Umbilical cord (tissue), 2 donors: ENCODE results near the gene CGB8. TPM values are rescaled to one million over a fixed set of nuclear protein-coding genes. Genes with fewer than 3 reads are reported as not detected.
A peak's percentile ranks its signal among the peaks of the same experiment; 100 is the strongest.
"Not testable (repeated sequence)": the region's sequence is repeated elsewhere in the genome, so short reads cannot be mapped to it uniquely, and the experiment has no call there.

Source experiments
- DNase-seq: peaks from one replicate; pipeline ENCODE4 v3.0.0-alpha.2; 2015; ENCODE audit warnings: low spot score
- total RNA-seq: library from RNA; depleted of rRNA; stranded (reverse); fragments of >200 nt; gene quantifications from one replicate; pipeline ENCODE4 v1.2.3, GENCODE V29; 2014; ENCODE audit warnings: low replicate concordance; ENCODE audit not compliant: insufficient read depth

The CGB8 gene
- total RNA-seq, 1 donor from 2014 or later, result not detected

DNA sequence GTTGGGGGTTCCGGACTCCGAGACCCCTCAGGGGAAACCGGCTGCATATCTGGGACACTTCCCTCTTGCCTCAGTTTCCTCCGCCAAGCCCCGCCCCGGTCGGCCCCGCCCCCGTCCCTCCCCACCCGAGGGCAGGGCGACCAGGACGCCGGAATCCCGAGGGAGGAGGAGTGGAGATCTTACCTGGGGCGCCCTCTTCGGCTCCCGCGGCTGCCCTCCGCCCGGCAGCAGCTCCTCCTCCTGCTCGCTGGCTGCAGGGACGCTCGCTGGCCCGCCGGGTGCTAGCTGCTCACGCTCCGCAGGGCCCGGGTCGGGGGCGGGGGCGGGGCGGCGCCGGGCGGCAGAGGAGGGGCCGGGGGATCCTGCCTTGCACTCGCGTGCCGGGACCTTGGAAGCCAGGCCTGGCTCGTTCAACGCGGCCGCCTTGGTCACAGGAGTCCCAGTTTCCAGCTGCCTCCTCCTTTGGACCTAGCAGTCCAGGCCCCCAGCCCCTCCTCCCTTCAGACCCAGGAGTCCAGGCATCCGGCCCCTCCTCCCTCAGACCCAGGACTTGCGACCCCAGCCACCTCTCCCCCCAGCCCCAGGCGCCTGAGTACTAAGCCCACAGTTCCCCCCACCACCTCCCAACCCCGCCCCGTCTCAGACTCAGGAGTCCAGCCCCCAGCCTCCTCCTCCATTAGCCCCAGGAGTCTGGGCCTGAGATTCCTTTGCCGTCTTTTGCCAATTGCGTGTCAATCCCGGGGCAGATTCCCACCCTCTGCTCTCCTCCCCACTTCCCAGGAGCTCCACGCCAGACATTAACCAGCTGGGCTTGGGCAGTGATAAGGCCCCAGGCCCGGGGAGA is 16.1 kb upstream of the CGB8 start, which contains the start of gene NTF4:
NTF4 (minus strand) TSS at position 51 of the 844 bp plus-strand sequence. CDS start 2,821 bp downstream, outside the sequence.
- peak; percentile 64 for DNase-seq

DNA sequence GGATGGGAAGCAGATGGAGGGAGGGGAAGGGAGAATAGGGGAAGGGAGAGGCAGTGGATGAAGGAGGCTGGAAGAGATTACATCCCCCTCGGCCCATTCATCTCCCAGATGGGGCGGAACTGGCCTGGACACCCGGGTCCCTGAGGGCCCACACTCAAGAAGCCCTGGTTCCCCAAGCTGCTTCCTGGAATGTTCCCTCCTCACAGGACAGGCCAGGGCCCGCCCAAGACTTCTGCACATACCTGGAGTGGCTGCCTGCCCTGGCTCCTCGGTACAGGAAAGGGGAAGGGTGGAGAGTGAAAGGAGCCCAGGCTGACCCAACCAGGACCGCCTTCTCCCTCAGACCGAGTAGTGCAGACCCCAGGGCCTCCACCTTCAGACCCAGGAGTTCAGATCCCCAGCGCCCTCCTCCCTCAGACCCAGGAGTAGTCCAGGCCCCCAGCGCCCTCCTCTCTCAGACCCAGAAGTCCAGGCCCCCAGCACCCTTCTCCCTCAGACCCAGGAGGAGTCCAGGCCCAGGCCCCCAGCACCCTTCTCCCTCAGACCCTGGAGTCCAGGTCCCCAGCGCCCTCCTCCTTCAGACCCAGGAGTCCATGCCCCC is 15.2 kb upstream of the CGB8 start:
- peak; percentile 61 for DNase-seq

DNA sequence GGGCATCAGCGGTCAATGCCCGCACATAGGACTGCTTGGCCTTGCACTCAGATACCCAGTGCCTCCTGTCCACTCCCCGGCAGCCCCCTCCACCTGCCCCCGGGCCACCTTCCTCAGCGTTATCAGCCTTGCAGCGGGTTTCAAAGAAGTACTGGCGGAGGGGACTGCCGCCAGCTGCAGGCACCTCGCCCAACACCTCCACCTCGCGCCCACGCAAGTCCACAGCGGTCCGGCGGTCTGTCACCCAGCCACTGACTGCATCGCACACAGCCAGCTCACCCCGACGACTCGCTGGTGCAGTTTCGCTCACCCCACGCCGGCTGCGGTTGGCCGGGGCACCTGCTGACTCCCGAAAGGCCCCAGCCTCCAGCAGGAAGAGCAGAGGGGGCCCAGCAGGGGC is 12.5 kb upstream of the CGB8 start:
- DNase-seq, result no peak

DNA sequence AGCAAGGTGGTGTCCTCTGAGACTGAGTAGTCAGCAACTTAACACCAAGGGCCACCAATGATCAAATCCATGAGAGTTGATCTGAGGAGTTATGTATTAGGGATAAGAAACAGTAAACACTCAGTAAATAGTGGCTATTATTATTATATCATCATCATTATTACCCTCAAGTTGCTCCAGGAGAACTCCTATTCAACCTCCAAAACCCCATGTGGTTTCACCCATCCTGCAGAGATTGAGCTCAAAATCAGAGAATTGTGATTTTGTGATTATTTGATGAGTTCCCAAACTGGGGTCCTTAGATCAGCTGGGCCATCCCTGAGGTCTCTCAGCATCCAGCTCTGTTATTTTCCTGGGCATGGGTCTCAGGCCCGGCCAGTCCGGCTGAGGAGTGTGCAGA is 12.1 kb upstream of the CGB8 start:
- DNase-seq, result no peak

DNA sequence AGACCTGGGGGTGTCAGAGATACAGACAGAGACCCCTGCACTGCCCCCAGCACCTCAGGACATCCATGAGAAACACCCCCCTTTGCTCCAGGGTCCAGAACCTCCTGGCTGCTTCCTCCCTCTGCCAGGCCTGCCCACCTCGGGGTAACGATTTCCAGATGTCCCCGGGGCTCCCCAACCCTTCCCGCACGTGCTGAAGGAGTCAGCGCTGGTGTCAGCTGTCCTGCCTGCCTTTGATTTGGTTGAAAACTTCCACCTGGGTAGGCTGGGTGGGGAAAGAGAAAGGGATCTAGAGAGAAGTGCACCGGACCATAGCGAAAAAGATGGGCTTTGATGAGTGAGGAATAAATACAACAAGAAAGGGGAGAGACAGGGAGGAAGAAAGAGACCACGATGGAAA is 10.1 kb upstream of the CGB8 start:
- no peak for DNase-seq

DNA sequence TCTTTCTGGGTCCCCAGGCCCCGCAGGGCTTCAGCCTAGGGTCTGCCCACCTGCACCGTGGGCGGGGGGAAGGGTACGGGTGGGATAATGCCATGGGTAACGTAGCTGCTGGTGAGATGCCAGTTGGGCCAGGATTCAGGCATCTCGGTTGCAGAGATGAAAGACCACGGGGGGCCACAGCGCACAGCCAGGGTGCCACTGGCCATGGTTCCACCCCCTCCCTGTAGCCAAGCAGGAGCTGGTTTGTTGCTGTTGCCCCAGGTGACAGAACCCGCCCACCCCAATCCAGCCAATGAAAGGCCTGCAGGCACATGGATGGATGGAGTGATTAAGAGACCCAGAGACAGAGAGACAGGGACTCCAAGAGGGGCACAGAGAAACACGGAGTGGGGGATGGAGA is 9.7 kb upstream of the CGB8 start:
- DNase-seq, result no peak

DNA sequence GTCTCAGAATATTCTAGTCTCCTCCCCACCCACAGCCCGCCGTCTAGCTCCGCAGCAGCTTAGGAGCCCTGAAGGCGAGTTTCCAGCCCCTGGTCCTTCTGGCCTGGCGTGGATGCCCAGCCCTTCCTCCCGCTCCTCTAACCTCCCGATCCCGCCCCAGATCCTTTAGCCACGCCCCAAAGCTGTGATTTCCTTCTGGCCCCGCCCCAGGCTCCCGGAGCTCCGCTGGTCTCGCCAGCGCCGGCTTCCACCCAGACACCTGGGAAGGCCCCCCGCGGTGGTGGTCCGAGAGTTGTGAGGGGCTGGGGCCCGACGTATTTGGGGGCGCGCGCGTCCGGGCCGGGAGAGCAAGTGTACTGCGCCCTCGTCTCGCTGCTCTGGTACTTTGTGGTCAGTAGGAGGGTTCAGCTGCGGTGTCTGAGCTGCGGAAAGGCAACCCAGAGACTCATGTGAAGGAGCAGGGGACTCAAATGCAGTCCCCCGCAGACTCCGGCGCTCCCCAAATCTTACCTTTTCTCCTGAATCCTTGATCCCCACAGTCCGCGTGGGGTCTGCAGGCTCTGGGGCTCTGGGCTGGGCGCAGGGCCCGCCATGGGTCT is 8.8 kb upstream of the CGB8 start, which contains the start of gene CGB7:
CGB7 (minus strand) TSS at position 114 of the 599 bp plus-strand sequence. CDS start 2,374 bp downstream, outside the sequence.
- DNase-seq, result peak; percentile 68

DNA sequence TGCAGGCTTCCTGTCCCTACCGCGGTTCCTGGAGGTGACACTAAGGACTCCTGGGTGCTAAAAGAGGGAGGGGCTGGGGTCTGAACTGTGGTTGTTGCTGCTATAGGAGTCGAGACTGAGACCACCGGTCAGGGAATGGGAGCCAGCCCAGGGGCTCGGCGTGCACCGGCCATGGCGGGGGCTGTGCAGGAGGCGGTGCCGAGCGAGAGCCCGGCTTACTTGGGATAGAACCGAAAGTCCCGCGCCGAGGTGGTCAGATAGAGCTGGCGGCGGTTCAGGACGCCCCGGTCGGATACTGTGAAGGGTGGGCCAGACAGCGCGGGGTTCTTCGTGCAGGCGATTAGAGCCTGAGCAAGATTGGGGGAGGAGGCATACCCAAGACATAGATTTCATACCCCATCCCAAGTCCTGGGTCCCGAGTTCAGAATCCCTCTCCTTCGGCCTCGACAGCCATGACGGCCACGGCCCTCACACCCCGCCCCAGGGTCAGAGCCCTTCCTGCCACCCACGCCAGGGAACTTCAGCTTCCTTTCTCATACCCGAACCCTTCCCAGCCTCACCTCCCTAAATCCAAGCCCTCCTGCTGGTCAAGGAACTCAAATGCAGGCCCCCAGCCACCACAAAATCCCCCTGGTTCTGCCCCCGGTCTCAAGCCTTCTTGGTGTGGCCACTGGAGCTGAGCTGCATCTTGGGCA is 8.1 kb upstream of the CGB8 start:
- DNase-seq, result not testable (repeated sequence)

DNA sequence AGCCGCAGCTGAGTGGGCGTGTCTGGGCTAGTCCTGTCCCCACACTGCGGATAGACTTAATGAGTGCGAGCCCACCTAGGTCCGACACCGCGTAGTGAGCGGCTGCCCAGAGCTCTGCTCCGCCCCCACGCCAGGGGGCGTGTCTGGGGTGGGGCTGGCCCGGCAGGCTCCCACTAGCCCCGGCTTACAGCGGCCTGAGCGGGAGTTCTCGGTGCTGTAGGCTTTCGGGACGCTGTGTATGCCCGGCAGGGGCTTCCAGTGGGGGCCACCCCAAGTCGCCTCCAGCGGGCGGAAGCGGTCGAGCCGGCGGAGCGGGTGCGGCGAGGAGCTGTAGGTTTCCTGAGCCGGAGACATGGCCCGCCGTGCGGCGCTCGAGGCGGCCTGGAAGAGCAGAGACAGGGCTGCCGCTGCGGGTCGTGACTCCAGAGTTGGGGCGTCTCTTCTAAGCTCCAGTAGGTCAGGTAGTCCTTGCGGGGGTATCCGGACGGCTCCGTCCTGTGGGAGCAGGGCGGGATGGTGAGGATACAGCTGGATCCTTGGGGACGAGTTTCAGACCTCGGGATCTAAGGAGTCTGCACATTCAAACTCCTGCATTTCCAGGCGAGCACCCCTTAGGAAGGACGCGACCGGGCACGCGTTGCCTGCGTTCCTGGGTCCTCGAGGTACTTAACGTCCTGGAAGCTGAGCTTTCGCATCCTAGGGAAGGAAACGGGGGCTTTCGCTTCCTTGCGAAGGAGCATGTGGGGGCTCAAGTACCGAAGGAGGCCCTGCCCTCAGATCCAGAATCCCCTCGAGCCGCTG is 7.4 kb upstream of the CGB8 start:
- DNase-seq, result peak; percentile 36

DNA sequence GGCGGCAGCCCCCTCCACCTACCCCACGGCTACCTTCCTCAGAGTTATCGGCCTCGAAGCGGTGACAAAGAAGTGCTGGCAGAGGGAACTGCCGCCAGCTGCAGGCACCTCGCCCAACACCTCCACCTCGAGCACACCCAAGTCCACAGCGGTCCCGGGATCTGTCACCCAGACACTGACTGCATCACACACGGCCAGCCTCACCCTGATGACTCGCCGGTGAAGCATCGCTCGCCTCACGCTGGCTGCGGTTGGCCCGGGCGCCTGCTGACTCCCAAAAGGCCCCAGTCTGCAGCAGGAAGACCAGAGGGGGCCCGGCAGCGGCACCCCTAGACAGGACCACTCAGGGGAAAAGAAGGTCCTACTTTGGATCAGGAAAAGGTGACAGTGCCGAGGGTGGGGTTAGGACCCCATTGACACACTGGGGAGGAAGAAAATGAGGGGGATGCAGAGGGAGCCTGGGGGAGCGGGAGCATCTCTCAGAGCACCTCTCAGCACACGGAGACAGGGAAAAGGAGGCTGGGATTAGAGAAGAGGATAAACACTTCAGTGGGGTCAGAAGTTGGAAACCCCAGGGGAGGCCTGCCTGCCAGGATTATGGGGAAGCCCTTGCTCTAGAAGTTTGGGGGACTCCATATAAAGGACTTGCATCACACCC is 1.6 kb upstream of the CGB8 start:
- DNase-seq, result not testable (repeated sequence)

DNA sequence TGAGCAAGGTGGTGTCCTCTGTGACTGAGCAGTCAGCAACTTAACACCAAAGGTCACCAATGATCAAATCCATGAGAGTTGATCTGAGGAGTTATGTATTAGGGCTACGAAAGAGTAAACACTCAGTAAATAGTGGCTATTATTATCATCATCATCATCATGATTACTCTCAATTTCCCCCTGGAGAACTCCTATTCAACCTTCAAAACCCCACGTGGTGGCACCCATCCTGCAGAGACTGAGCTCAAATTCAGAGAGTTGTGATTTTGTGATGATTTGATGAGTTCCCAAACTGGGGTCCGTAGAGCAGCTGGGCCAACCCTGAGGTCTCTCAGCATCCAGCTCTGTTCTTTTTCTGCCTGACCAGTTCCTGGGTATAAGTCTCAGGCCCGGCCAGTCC is 923 bp upstream of the CGB8 start:
- not testable (repeated sequence) for DNase-seq

DNA sequence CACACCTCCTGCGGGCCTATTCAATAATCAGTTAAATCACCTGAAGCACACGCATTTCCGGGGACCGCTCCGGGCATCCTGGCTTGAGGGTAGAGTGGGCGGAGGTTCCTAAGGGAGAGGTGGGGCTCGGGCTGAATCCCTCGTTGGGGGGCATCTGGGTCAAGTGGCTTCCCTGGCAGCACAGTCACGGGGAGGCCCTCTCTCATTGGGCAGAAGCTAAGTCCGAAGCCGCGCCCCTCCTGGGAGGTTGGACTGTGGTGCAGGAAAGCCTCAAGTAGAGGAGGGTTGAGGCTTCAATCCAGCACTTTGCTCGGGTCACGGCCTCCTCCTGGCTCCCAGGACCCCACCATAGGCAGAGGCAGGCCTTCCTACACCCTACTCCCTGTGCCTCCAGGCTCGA is 5.4 kb downstream of the CGB8 start, which contains the start of gene CGB5:
CGB5 (plus strand) TSS at position 301 of the 400 bp plus-strand sequence. CDS start 362 bp downstream, outside the sequence.
- DNase-seq, result not testable (repeated sequence)

DNA sequence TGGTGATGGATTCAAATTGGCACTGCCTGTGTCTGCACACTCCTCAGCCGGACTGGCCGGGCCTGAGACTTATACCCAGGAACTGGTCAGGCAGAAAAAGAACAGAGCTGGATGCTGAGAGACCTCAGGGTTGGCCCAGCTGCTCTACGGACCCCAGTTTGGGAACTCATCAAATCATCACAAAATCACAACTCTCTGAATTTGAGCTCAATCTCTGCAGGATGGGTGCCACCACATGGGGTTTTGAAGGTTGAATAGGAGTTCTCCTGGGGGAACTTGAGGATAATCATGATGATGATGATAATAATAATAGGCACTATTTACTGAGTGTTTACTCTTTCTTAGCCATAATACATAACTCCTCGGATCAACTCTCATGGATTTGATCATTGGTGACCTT is 6.2 kb downstream of the CGB8 start:
- not testable (repeated sequence) for DNase-seq

DNA sequence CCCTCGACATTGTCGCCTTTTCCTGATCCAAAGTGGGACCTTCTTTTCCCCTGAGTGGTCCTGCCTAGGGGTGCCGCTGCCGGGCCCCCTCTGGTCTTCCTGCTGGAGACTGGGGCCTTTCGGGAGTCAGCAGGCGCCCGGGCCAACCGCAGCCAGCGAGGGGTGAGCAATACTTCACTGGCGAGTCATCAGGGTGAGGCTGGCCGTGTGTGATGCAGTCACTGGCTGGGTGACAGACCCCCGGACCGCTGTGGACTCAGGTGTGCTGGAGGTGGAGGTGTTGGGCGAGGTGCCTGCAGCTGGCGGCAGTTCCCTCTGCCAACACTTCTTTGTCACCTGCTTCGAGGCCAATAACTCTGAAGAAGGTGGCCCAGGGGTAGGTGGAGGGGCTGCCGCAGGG is 6.7 kb downstream of the CGB8 start:
- no peak for DNase-seq

DNA sequence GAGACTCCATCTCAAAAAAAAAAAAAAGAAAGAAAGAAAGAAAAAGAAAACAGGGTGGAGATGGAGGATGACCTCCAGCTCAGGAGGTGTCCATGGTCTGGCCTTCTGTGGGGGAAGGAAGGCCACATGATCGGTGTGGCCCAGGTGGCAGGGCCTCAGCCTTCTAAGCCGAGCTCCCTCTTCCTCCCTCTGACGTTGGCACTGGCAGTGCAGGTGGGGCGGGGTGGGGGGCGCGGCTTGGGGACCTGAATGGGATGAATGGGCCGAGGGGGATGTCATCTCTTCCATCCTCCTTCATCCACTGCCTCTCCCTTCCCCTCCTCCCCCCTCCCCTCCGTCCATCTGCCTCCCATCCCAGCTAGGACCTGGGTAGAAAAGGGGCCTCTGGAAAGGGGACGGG is 9.2 kb downstream of the CGB8 start:
- DNase-seq, result not testable (repeated sequence)

DNA sequence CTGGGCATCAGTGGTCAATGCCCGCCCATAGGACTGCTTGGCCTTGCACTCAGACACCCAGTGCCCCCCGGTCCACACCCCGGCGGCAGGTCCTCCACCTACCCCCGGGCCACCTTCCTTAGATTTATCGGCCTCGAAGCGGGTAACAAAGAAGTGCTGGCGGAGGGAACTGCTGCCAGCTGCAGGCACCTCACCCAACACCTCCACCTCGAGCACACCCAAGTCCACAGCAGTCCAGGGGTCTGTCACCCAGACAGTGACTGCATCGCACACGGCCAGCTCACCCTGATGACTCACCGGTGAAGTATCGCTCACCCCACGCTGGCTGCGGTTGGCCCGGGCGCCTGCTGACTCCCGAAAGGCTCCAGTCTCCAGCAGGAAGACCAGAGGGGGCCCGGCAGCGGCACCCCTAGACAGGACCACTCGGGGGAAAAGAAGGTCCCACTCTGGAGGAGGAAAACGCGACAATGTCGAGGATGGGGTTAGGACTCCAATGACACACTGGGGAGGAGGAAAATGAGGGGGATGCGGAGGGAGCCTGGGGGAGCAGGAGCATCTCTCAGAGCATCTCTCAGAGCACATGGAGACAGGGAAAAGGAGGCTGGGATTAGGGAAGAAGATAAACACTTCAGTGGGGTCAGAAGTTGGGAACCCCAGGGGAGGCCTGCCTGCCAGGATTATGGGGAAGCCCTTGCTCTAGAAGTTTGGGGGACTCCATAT is 10.2 kb downstream of the CGB8 start:
- not testable (repeated sequence) for DNase-seq

DNA sequence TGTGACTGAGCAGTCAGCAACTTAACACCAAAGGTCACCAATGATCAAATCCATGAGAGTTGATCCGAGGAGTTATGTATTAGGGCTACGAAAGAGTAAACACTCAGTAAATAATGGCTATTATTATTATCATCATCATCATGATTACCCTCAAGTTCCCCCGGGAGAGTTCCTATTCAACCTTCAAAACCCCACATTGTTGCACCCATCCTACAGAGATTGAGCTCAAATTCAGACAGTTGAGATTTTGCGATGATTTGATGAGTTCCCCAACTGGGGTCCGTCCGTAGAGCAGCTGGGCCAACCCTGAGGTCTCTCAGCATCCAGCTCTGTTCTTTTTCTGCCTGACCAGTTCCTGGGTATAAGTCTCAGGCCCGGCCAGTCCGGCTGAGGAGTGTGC is 10.8 kb downstream of the CGB8 start:
- DNase-seq, result not testable (repeated sequence)

DNA sequence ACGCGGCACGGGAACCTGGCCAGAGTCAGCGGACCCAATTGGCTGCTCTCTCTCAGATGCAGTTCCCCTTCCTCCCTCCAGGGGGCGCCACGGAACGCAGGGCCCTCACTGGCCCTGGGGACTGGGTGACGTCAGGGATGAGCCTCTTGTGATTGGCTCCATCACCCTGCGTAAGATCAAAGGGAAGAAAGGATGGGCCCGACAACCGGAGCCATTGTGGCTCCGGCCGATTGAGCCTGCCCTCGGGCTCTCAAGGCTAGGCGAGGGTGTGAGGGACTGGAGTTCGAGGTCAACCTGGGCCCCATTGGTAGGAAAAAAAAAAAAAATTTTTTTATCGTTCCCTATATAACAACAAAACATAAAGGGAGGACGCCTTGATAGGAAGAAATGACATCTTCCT is 12.1 kb downstream of the CGB8 start, which contains the start of gene CGB1:
CGB1 (minus strand) TSS at position 81 of the 400 bp plus-strand sequence. CDS start 184 bp downstream, outside the sequence.
- DNase-seq, result not testable (repeated sequence)

DNA sequence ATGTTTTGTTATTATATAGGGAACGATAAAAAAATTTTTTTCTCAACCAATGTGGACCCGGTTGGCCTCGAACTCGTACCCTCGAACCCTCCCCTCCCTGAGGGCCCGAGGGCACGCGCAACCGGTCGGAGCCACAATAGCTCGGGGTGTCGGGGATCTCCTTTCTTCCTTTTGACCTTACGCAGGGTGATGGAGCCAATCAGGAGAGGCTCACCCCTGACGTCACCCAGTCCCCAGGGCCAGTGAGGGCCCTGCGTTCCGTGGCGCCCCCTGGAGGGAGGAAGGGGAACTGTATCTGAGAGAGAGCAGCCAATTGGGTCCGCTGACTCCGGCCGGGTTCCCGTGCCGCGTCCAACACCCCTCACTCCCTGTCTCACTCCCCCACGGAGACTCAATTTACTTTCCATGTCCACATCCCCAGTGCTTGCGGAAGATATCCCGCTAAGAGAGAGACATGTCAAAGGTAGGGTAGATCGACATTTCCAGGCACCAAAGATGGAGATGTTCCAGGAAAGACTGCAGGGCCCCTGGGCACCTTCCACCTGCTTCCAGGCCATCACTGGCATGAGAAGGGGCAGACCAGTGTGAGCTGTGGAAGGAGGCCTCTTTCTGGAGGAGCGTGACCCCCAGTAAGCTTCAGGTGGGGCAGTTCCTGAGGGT is 17.1 kb downstream of the CGB8 start, which contains the start of gene CGB2:
CGB2 (plus strand) TSS at position 249 of the 660 bp plus-strand sequence; CDS start at position 455, 206 bp downstream.
- DNase-seq, result not testable (repeated sequence)
